Stimulated activated CD8-positive, alpha-beta memory T cell treated with anti-CD3 and anti-CD28 coated beads, Interleukin-4, amount 100 ng/mL, for 48 hours (primary cell): ENCODE results near the gene RAC3.

Source experiments
- DNase-seq: peaks from one replicate; pipeline ENCODE4 v3.0.0-alpha.2; 2020

Gene RAC3

DNA sequence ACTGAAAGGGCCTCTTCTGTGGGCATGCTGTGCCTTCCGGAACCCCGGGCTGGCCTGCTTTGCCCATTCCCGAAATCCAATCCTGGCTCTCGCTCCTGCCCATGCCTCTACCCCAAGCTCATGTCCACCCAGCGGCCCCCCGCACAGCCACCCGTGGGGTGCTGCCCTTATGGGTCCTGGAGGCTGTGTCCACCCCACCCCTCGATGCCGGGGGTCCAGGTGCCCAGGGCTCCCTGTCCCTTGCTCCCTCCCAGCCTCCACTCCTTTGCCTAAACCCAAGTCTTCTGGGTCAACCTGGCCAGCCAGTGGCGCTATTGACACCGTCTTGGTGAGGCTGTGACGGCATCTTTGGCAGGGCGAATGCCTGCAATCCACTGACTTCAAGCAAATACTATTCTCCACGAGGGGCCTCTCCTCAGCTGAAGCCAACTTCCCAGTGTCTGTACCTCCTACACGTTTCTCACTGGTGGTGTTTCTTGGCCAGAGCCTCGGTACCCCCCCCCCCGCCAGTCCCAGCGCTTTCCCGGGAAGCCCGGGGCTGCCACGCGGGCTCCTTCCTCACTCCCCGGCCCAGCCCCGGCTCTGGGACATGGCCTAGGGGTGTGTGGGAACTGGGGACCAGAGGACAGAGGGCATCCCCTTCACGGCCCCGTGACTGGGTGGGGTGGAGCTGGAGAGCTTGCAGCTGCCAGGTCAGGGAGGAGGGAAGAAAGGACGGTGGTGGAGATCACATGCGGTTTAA, 46.3 kb downstream of the RAC3 start:
- DNase-seq, result no peak

- DNase-seq, result no peak
These were observed 47.0 kb downstream of the RAC3 start for GRCh38 chr17:82078433-82078832.

- DNase-seq, result no peak
These were observed 47.7 kb downstream of the RAC3 start for GRCh38 chr17:82079001-82079677.

DNA sequence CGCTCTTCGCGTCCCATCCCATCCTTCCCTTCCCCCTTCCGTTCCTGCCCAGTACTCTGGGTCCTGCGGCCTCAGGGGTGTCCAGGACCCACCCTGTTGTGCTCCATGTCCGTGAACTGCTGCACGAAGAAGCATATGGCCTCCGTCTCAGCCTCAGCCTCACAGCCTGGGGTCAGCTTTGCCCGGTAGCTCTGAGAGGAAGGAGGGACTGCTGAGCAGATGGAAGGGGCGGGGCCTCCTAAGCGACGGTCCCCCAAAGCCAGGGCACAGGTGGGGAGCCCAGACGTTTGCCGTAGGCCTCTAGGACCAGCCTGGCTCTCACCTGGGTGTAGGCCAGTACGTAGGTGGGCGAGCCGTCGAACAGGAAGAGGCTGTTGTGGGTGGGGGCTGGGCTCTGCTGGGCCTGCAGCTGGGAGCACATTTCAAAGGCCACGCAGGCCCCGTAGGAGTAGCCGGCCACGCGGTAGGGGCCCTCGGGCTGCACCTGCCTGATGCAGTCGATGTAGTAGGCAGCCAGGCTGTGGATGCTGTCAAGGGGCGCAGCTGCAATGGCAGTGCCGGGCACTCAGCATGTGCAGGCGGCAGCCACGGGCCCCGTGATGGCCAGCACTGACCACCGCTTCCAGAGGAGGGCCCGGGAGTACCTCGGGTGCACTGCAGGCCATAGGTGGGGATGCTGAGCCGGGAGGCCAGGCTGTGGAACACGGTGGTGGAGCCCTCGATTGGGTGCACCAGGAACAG, 48.7 kb downstream of the RAC3 start:
- DNase-seq, result no peak

- no peak for DNase-seq
These were observed 49.4 kb downstream of the RAC3 start for GRCh38 chr17:82080789-82081464.

DNA sequence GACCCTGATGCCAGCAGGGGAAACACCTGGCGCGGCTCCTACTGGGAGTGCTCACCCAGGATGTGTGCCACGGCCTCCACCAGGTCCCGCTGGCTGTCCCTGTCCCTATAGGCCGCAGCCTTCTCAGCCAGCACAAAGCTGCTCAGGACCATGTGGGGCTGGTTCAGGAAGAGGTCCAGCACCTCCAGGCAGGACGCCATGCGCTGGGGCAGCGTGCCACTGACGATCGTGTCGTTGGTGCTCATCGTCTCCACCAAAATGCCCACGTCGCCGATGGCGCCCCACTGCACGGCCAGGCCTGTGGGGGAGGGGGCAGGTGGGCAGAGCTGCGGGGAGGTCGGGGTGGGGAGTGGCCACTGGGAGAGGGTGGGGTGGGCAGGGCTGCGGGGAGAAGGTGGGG, 50.1 kb downstream of the RAC3 start:
- no peak for DNase-seq

GRCh38 chr17:82081966-82082365, 50.5 kb downstream of the RAC3 start:
- no peak for DNase-seq

GRCh38 chr17:82082456-82082855, 51.0 kb downstream of the RAC3 start:
- no peak for DNase-seq

- no peak for DNase-seq
These were observed 51.5 kb downstream of the RAC3 start for GRCh38 chr17:82083009-82083408.
